HG03432 (cell line): ENCODE results near the gene CDC42BPB.
A peak's percentile ranks its signal among the peaks of the same experiment; 100 is the strongest.
"Not testable (repeated sequence)": the region's sequence is repeated elsewhere in the genome, so short reads cannot be mapped to it uniquely, and the experiment has no call there.

Experiments used
- ATAC-seq: cut with Tn5 transposase; IDR thresholded peaks from one replicate; pipeline ENCODE4 v1.9.1; 2021; ENCODE audit warnings: mild to moderate bottlenecking, moderate library complexity; ENCODE audit not compliant: unreplicated experiment

CDC42BPB gene

DNA sequence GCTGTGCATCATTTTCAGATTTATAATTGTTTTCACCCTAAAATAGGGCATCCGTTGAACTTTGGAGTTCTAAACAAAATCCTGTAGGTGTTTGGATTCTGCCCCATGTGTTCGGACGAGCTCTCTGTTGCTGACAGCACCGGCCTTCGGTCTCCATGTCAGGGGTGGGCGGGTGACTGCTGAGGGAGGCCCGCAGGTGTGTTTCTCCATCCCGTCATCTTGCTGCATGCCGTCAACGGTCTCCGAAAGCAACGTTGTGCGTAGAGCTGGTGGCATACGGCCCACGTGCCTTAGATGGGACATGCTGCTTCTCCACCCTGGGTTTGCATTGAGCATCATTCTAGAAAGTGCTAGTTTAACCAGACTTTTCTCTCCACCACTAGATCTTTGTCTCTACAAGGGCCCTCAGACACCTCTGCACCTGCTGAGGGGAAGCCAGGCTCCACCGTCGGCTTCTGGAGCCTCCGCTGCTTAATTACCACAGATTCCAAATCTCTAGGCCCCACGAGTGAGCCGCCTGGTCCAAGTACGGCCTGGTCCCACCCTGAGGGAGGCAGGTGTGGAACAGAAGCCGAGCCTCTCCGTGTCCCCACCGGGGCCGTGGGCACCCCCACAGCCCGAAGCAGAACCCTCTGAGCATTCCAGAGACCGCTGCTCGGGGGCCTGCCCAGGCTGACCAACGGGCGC is 150.6 kb downstream of the CDC42BPB start:
- no peak for ATAC-seq

DNA sequence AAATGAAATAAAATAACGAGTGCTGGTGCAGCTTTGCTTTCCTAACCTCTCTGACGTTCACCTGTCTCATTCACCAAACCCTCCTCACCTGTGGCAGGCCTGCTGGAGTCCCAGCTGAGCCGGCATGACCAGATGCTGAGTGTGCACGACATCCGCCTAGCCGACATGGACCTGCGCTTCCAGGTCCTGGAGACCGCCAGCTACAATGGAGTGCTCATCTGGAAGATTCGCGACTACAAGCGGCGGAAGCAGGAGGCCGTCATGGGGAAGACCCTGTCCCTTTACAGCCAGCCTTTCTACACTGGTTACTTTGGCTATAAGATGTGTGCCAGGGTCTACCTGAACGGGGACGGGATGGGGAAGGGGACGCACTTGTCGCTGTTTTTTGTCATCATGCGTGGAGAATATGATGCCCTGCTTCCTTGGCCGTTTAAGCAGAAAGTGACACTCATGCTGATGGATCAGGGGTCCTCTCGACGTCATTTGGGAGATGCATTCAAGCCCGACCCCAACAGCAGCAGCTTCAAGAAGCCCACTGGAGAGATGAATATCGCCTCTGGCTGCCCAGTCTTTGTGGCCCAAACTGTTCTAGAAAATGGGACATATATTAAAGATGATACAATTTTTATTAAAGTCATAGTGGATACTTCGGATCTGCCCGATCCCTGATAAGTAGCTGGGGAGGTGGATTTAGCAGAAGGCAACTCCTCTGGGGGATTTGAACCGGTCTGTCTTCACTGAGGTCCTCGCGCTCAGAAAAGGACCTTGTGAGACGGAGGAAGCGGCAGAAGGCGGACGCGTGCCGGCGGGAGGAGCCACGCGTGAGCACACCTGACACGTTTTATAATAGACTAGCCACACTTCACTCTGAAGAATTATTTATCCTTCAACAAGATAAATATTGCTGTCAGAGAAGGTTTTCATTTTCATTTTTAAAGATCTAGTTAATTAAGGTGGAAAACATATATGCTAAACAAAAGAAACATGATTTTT is 151.9 kb downstream of the CDC42BPB start:
- no peak for ATAC-seq

DNA sequence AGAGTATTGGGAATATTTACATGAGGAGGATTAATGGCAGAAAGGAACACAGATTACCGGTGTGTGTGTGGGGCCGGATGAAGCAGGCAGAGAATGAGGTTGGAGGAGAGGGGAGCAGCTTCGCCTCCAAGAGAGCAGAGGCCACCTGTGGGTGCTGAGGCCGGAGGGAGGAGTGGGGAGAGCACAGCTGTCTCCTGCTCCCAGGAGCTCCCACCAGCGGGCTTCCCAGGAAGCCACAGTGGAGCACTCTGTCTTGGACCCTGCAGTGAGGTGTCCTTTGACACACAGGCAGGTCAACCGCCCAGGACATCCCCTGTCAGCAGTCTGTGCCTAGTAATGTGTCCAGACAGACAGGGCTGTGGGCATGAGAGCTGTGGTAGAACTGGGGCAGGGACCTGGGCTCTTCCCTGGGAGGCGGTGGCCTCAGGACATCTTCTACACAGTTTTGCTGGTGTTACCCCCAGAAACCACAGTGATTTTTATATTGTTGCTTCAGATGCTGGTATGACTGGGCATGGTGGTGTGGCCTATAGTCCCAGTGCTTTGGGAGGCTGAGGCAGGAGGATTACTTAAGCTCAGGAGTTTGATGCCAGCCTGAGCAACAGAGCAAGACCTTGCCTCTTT is 153.3 kb downstream of the CDC42BPB start:
- no peak for ATAC-seq

DNA sequence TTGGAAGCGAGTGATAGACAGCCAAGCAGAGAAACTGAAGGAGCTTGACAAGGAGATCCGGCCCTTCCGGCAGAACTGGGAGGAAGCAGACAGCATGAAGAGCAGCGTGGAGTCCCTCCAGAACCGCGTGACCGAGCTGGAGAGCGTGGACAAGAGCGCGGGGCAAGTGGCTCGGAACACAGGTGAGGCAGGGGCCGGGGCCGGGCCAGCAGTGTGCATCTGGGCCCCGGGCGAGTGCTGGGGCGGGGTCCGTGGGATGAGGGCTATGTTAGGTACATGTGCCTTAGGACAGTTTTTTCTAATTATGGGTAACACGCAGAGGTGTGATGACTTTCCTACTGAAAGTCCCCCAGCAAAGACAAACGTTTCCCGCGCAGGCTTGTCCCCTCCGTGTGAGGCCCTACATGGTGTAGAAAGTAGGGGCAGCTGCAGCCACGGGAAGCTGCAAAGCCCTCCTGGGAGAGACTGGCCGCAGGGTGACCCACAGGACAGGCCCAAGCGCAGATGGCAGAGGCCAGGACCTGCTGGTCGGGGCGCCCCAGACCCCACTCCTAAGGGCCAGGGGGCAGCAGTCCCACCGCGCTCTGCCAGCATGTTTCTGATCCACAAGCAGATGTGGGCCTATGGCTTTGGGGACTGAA is 154.0 kb downstream of the CDC42BPB start:
- no peak for ATAC-seq

DNA sequence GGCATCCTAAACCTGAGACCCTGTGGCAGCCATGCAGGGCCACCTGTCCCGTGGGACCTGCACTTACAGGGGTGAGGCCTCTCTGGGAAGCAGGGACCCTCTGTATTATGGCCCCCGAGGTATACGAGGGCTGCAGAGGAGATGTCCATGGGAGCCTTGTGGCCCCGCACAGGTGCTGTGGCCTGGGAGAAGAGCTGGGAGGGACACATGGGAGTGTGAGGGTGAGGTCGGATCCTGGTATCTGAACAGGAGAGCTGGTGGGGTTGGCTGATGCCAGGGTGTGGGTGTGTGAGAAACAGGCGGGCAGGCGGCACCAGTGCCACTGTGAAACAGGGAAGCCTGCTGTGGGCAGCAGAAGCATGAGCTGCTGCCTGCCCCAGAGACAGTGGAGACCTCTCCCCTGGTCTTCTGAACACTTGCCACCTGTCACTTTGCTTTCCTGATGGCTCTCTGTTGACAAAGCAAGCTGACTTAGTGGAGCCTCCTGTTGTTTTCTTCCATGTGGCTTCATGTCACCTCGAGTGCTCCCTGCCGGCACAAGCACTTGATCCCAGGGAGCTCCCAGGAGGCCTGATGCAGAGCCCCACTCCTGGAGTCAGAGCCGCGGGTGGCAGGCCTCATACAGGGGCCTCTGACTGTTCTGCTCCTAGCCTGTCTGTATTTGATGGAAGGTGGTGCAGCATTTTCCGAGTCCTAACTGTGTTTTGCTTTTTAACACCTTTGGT is 154.7 kb downstream of the CDC42BPB start:
- no peak for ATAC-seq

DNA sequence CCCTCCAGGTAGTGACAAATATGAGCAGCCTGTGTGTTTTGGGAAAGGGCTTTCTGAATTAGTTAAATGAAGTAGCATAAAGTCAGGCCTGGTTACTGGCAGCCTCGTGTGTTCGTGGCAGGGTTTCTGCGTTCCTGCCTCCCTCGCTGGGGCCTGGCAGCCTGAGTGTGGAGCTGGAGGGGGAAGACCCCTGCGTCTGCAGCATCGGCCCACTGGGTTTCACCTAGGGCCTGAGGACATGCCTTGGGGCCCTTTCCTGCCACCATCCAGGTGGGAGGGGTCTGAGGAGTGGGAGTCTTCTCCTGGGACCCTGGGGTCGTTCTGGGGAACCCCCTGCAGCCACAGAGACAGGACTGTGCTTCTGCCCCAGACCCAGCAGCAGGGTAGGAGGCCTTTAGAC is 155.3 kb downstream of the CDC42BPB start:
- ATAC-seq: peak; percentile 24

DNA sequence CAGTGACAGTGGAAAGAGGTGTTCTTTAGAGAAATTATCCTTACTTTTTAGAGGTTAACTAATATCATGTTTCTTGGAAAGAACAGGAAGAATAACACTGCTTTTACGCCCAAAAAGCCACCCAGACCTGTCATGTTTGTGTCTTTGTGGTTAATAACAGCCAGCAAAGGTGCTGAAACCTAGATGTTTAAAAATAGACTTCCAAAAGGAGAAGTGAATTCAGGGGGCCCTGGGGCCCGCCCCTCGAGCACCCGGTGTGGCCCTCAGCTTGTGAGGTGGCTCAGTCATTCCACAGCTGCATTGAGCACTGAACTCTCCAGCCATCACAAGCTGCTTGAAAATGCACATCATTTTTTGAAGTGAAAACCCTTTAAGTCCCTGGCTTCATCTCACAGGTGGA is 155.7 kb downstream of the CDC42BPB start:
- peak; percentile 79 for ATAC-seq

DNA sequence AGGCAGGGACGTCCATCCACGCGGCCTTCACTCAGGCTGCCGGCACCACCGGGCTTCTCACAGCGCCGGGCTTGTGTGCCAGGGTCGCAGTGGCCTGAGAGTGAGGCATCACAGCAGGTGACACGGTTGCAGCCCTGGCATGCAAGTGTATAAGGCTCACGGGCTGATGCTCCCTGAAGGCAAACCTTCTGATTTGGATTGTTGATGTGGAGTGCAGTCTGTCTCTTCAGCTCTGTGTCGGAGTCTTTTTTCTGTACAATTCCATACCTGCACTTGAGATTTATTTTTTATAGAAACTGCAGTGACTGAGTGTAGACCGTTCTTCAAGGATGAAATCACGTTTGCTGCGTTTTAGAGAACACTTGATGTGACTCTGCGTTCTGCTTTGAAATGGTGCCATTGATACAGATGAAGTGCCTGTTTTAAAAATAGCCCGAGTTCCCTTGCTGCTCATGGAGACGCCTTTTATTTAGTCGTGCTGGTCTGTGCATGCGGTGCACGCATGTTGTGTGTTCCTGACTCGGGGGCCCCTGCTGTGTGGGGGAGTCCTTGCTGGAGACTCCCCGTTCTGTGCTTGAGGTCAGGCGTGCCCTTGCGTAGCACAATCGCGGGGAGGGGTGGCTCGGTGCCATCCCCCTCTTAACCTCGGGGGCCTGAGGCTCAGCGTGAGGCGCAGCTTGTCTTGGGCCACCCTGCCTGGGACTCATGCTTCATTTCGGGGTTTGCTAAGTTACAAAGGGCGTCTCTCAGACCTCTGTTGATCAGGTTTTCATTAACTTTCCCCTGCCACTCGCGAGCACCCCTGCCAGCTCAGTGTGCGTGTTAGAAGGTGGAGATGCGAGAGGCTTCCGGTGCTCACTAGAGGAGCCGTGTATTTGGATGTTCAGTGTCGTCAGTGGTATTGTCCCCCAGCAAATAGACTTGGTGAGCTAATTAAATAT is 156.4 kb downstream of the CDC42BPB start:
- peak; percentile 62 for ATAC-seq

DNA sequence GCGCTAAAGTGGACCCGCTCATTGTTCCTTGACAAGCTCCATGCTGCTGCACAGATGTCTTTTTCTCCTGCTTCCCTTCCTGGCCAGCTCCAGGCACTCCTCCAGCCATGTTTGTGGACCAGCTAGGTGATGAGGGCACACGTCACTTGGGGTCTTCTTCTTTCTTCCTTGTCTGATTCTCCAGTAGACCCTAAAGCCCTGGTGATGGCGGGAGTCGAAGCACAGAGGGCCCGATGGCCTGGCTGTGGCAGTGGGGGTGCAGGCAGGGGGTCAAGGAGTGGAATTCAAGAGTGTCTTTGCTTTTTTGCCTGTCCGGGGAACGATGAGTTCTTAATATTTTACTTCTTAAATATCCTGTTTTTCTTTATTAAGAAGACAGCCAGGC is 157.8 kb downstream of the CDC42BPB start:
- no peak for ATAC-seq

DNA sequence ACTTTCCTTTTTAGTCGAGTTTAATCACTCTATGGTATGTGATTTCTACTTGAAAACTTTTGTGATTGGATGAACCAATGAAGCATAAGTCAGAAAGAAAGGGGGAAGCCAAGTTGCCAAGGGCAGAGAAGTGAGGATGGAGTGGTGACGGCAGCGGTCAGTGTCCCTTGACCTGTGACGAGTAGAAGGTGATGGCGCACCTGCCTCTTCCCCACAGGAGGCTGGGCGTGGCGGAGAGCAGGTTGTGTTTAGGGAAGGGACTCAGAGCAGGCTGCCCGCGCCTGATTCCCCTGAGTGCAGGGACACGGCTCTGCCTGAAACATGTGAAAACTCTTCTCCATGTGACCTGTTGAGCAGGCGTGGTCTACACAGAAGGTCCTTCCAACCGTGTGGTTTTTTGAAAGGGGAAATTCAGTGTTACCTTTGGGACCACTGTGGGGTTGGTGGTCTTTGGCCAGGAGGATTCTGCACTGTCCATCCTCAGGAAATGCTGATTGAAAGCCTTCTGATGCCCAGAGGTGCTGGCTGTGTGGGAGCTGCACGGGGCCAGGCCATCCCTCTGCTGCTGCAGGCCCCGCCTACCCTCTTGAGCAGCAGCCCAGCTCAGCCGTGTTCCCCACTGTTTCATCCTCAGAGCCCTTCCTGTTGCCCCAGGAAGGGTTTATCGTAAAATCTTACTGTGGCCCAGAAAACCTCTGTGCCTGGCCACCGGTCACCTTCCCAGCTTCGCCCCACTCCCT is 158.4 kb downstream of the CDC42BPB start:
- no peak for ATAC-seq

DNA sequence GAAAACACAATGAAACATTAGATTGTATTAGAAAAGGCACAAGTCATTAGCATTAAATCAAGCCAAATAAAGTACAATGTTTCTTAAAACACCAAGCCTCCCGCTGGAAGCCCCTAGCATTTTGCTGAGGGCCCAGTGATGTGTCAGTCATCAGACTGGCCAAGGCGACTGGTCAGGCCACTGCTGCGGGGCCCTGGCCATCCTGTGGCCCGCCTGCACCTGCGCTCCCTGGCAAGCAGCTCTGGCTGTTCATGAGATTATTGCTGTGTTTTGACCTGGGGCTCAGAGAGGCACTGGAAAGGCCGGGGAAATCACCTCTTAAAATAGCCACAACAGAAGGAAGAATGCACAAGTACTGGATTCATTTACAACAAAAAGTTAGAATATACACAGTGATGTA is 159.1 kb downstream of the CDC42BPB start:
- no peak for ATAC-seq

DNA sequence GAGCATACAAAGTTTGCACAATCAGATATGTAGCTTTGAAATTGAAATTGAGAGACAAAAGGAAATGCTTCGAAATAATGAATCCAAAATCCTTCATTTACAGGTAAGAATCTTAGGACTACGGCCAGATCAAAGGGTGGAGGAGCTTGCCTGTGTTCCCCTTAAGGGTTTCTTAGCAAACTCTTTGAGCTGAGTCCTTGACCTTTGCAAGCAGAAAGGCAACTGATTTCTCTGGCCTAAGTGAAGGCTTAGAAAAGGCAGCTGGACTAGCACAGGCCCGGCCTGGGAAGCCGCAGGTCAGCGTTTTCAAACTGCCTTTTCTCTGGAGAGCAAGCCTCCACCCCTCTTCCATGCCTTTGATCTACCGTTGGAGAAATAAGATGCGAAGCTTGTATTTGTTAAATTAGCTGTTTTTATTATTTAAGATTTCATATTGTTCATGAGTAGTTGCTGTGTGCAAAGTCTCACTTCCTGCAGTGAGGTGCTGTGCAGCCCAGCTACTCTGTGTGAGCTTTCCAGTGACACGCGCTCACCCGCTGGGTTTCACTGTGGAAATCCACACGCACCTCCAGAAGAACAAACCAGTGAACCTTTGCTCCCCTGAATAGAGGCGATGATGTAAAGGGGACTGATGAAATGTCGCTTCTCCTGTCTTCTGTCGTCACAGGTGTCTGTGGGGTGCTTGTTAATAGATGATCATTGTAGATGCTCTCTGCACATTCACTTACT is 159.9 kb downstream of the CDC42BPB start:
- no peak for ATAC-seq

DNA sequence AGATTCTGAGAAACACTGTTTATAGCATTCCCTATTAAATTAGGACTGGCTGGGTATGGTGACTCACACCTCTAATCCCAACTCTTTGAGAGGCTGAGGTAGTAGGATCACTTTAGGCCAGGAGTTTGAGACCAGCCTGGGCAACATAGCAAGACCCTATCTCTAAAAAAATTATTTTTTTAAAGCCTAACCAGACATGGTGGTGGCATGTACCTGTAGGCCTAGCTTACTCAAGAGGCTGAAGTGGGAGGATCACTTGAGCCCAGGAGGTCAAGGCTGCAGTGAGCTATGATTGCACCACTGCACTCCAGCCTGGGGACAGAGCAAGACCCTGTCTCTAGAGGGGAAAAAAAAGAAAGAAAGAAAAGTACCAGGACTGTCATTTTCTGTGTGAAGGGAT is 160.6 kb downstream of the CDC42BPB start:
- not testable (repeated sequence) for ATAC-seq

DNA sequence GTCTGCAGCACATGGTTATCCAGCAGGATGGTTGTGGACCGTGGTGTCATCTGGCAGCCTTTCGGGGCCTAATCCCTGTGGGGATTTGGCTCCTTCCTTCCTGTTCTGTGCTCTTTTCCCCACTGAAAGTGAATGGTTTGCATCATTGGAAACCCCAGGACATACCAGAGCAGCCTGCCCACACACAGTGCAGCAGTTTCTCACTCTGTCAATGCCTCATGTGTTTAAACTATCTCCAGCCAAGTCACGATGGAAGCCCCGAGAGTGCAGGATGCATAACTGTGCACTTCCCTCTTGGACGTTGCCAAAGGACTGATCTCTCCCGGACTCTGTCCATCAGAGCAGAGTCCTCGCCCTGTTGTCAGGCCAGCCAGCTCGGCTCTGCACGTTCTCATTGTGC is 163.9 kb downstream of the CDC42BPB start:
- no peak for ATAC-seq

DNA sequence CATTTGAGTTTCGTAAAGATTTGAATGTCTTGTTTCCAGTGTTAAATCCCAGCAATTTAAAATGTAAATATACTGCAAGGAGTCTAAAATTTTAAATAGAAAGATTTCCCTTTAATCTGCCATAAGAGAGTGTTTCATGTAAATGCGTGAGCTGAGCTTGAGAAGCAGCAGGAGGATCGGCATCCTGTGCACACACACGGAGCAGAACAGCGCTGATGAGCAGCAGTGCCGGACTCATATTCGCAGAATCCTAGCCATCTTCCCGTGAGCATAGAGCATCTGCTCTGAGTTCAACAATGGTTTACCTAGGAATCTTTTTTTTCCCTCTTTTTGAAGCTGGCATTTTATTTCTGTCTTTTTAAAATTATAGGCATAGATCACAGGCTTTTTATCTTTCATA is 164.7 kb downstream of the CDC42BPB start:
- ATAC-seq: no peak

DNA sequence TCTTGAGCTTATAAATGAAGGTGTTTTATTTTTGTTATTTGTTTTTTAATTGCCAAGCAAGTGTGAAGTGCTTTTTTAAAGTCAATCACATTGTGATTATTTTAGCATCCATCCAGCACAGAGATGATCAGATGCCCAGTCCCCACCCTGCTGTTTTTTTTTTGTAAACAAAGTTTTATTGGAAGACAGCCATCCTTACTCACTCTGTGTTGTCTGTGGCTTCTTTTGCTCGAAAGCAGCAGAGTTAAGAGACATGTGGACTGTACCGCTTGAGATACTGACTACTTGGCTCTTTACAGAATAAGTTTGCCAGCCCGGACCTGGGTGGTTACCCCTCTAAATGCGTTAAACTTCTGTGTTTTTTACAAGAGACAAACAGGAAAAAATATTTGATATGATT is 165.8 kb downstream of the CDC42BPB start:
- ATAC-seq: no peak

DNA sequence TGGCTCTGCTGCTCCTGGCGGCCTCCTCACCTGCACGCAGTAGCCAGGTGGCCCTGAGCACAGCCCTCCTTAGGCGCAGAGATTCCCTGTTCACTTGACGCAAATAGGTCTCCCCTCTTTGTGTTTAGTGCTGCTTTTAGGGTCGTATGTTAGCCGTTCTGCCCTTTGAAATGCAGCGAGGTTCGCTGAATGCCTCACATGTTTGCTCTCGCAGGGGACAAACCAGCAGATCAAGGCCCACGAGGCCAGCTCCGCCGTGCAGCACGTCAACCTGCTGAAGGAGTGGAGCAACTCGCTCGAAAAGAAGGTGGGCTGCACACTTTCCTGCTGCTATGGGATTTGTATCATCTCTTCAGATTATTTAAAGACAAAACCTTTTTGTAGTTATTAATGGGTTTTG is 166.2 kb downstream of the CDC42BPB start:
- no peak for ATAC-seq

DNA sequence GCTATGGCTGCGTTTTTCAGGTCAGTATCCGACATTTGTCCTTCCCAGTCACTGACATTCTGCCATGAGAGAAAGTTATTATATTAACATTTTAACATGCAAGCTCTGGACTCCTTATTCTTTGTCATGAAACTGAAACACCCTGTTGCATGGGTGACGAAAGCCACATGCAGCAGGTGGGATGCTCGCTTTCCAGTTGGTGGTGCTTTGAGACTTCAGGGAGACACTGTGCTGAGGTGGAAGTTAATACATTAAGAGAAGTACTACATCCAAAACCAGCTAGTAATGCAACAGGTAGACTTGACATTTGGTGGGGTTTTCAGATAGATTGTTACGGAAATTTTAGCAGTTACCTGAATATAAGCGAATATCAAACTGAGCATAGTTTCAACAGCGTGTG is 167.7 kb downstream of the CDC42BPB start:
- ATAC-seq: no peak
